ENCODE data around the gene CDA. TPM values are rescaled to one million over a fixed set of nuclear protein-coding genes. Genes with fewer than 3 reads are reported as not detected.

Gene CDA
- total RNA-seq, result not detected

GRCh38 chr1:20588634-20589225 is at the start of gene CDA:
Gene CDA, plus strand, starts transcription at chr1:20589097. Its CDS starts 33 bp downstream, at chr1:20589130.

GRCh38 chr1:20551945-20552727 is 36.8 kb upstream of the CDA start, which contains the start of gene FAM43B:
Gene FAM43B, plus strand, starts transcription at chr1:20552573. Its CDS starts 401 bp downstream, at chr1:20552974.

GRCh38 chr1:20633190-20634064 is 44.5 kb downstream of the CDA start, which contains the start of gene PINK1:
Gene PINK1, plus strand, starts transcription at chr1:20633458. Its CDS starts 91 bp downstream, at chr1:20633549.

GRCh38 chr1:20661207-20662109 is 72.6 kb downstream of the CDA start, which contains the start of gene DDOST:
Gene DDOST, minus strand, starts transcription at chr1:20661369. Its CDS starts 19 bp downstream, at chr1:20661350.

Other genes with a start within 250 kb of the CDA start
- gene CAMK2N1, start 102.9 kb upstream of the CDA start, total RNA-seq, result under 1 TPM; 0.69 to 1.00 TPM
- gene MUL1, start 80.9 kb upstream of the CDA start, total RNA-seq, result 10 to 100 TPM; 36.3 to 36.5 TPM
- not detected for gene FAM43B, start 36.5 kb upstream of the CDA start, total RNA-seq
- gene PINK1, start 44.4 kb downstream of the CDA start, total RNA-seq, result 10 to 100 TPM; 17.0 to 27.2 TPM
- gene DDOST, start 72.3 kb downstream of the CDA start, total RNA-seq, result 100 to 1,000 TPM; 176 to 228 TPM
- gene KIF17, start 128.9 kb downstream of the CDA start, total RNA-seq, result under 1 TPM; under 0.01 to 0.33 TPM
- 1 to 10 TPM in 1 of 2 donors, under 1 TPM in 1; 0.34 to 1.3 TPM for gene SH2D5, start 143.6 kb downstream of the CDA start, total RNA-seq
- 100 to 1,000 TPM; 210 to 219 TPM for gene HP1BP3, start 198.2 kb downstream of the CDA start, total RNA-seq

Measured in melanocyte of skin (primary cell).